ENCODE data around the gene SPCS1.

SPCS1 gene

DNA sequence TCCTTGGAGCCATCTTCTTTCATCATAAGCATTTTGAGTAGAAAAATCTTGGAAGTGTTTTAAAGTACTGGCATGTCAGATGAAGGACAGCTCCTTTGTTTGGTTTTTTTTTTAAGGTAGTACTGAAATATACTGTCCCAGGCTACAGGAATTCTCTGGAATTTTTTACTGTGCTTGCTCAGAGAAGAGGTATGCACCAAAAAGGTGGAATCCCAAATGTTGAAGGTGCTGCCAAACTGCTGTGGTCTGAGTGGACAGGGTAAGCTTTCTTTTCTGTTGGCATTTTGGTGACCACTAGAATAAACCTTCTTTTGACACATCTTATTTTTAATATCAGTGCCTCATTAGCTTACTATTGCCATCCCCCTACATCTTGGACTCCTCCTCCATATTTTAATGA is 12.8 kb upstream of the SPCS1 start:
- TF ChIP-seq, protein P1, sequence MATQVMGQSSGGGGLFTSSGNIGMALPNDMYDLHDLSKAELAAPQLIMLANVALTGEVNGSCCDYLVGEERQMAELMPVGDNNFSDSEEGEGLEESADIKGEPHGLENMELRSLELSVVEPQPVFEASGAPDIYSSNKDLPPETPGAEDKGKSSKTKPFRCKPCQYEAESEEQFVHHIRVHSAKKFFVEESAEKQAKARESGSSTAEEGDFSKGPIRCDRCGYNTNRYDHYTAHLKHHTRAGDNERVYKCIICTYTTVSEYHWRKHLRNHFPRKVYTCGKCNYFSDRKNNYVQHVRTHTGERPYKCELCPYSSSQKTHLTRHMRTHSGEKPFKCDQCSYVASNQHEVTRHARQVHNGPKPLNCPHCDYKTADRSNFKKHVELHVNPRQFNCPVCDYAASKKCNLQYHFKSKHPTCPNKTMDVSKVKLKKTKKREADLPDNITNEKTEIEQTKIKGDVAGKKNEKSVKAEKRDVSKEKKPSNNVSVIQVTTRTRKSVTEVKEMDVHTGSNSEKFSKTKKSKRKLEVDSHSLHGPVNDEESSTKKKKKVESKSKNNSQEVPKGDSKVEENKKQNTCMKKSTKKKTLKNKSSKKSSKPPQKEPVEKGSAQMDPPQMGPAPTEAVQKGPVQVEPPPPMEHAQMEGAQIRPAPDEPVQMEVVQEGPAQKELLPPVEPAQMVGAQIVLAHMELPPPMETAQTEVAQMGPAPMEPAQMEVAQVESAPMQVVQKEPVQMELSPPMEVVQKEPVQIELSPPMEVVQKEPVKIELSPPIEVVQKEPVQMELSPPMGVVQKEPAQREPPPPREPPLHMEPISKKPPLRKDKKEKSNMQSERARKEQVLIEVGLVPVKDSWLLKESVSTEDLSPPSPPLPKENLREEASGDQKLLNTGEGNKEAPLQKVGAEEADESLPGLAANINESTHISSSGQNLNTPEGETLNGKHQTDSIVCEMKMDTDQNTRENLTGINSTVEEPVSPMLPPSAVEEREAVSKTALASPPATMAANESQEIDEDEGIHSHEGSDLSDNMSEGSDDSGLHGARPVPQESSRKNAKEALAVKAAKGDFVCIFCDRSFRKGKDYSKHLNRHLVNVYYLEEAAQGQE (IDR thresholded peaks at IDR 0.05; ENCODE audit: low read depth) = no peak
- TF ChIP-seq CREB1 (IDR thresholded peaks at IDR 0.05; ENCODE audit: low read depth) (no peak), EGR1 (IDR thresholded peaks at IDR 0.05) (no peak), ZBTB7A (IDR thresholded peaks at IDR 0.05; ENCODE audit: low read depth) (no peak), TAF1 (IDR thresholded peaks at IDR 0.05; ENCODE audit: low read depth) (no peak), NFIC (IDR thresholded peaks at IDR 0.05) (no peak), TEAD4 (IDR thresholded peaks at IDR 0.05) (no peak), TCF12 (IDR thresholded peaks at IDR 0.05; ENCODE audit: low read depth) (no peak), CEBPB (IDR thresholded peaks at IDR 0.05) (no peak), FOXM1 (IDR thresholded peaks at IDR 0.05; ENCODE audit: borderline replicate concordance, low read depth) (no peak), YY1 (IDR thresholded peaks at IDR 0.05; ENCODE audit: low read depth) (no peak), RAD21 (IDR thresholded peaks at IDR 0.05; ENCODE audit: low read depth) (no peak), EP300 (IDR thresholded peaks at IDR 0.05; ENCODE audit: borderline replicate concordance) (no peak)
- TF ChIP-seq, protein P2, sequence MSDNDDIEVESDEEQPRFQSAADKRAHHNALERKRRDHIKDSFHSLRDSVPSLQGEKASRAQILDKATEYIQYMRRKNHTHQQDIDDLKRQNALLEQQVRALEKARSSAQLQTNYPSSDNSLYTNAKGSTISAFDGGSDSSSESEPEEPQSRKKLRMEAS (IDR thresholded peaks at IDR 0.05) = no peak
- TF ChIP-seq, protein P3, sequence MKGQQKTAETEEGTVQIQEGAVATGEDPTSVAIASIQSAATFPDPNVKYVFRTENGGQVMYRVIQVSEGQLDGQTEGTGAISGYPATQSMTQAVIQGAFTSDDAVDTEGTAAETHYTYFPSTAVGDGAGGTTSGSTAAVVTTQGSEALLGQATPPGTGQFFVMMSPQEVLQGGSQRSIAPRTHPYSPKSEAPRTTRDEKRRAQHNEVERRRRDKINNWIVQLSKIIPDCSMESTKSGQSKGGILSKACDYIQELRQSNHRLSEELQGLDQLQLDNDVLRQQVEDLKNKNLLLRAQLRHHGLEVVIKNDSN (IDR thresholded peaks at IDR 0.05) = no peak

DNA sequence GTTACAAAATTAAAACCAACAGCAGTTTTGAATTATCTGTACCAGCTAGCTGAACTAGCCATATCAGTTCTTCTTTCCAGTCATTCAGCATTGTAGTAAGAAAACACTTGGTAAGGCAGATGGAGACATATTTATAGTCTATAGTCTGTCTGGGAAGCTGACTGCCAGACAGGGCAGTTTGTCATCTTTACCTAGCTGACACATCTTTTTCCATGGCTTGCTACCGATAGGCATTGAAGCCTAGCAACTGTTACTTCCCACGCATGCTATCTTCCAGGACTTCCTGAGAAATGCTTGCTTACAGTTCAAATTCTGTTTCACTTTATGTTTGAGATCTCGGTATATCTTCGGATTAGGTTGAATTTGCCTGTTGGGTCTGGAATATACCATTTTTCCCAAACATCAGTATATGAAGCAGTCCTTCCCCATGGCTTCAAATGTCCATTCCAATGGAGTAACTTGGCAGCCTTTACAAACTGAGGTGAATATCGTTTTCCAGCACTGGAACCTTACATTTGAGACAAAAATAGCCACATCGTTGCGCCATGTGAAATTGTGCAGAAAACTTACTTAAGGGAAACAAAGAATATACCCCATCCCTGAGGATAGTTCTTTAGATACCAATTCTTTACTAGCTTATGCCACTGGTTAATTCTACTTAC is 11.2 kb upstream of the SPCS1 start:
- TF ChIP-seq CREB1 (IDR thresholded peaks at IDR 0.05; ENCODE audit: low read depth) = no peak
- TF ChIP-seq YY1 (IDR thresholded peaks at IDR 0.05; ENCODE audit: low read depth) = no peak
- no peak for TF ChIP-seq TCF12 (IDR thresholded peaks at IDR 0.05; ENCODE audit: low read depth)
- no peak for TF ChIP-seq NFIC (IDR thresholded peaks at IDR 0.05)
- no peak for TF ChIP-seq EP300 (IDR thresholded peaks at IDR 0.05; ENCODE audit: borderline replicate concordance)
- no peak for TF ChIP-seq CEBPB (IDR thresholded peaks at IDR 0.05)
- no peak for TF ChIP-seq FOXM1 (IDR thresholded peaks at IDR 0.05; ENCODE audit: borderline replicate concordance, low read depth)
- TF ChIP-seq, protein P3 (IDR thresholded peaks at IDR 0.05) = no peak
- TF ChIP-seq RAD21 (IDR thresholded peaks at IDR 0.05; ENCODE audit: low read depth) = no peak
- TF ChIP-seq EGR1 (IDR thresholded peaks at IDR 0.05) = no peak
- TF ChIP-seq TEAD4 (IDR thresholded peaks at IDR 0.05) = no peak
- TF ChIP-seq, protein P2 (IDR thresholded peaks at IDR 0.05) = no peak
- no peak for TF ChIP-seq TAF1 (IDR thresholded peaks at IDR 0.05; ENCODE audit: low read depth)

DNA sequence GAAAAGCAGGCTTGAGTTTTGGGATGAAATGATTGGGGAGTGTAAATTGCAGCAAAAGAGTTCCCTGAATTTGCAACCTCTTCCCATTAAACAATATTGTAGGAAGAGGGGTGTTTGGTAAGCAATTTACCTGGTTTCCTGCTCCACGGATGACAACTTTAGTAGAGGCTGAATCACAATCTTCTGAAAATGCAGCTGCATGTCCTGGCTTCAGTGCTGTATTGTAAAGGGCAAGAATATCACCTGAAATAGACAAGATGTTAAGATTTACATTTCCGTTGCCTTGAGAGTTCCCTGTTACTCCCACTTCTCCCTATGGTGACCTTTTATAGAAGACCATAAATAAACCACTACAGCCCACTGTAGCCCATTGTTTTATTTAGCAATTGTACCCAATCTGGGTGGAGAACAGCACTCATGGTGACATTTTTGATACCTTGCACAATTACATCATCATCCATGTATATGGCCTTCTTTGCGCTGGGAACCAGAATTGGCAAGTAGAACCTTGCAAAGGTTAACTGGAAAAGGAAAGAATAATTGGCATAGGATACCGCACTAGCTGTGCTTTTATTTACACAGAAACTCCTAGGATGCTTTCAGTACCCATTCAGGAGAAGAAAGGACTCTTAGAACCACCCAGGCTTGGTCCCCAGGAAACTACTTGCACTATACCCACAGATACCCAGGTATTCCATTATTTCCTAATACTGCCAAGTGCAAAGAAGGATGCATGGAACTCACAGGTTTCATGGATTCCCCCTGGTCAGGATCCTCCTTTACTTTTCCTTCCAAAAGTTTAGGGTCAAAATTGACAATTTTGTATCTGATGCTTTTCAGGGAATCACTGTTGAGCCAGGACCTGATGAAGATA is 9.9 kb upstream of the SPCS1 start:
- TF ChIP-seq FOXM1 (IDR thresholded peaks at IDR 0.05; ENCODE audit: borderline replicate concordance, low read depth) (no peak), TCF12 (IDR thresholded peaks at IDR 0.05; ENCODE audit: low read depth) (no peak), TEAD4 (IDR thresholded peaks at IDR 0.05) (no peak)
- TF ChIP-seq, protein P1 (IDR thresholded peaks at IDR 0.05; ENCODE audit: low read depth) = no peak

DNA sequence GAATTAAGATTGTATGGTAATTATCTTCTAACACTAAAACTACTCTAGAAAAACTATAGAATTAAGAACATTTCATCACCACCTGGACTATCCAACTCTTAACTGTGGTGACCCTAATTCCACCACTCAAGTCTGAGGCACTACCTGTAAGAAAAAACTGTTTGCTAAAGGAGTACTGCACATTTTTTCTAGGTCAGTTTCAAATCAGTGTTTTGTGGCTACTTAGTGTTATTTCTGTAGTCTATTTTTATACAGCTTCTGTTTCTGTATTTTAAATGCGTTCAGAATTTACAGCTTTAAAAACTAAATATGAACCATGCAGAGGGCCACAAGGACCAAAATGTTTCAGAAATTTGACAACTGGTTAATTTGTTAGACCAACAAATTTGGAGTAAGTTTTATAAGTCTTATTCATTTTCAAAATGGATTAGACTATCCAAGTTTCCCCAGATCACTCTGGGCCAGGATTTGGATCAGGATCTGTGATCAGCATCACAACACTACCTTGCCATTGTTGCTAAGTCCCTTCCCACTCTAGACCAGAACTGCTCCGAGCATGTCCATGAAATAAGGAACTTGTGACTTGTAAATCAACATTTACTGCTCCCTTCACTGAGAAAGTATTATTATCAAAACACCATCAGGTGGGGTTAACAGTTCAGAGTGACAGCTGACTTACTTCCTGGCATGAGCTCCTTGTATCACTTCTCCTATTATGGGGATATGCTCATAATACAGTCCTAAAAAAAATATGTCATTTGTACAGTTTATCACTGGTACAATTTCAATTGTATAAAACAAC is 8.9 kb upstream of the SPCS1 start:
- no peak for TF ChIP-seq TEAD4 (IDR thresholded peaks at IDR 0.05)
- no peak for TF ChIP-seq RAD21 (IDR thresholded peaks at IDR 0.05; ENCODE audit: low read depth)

DNA sequence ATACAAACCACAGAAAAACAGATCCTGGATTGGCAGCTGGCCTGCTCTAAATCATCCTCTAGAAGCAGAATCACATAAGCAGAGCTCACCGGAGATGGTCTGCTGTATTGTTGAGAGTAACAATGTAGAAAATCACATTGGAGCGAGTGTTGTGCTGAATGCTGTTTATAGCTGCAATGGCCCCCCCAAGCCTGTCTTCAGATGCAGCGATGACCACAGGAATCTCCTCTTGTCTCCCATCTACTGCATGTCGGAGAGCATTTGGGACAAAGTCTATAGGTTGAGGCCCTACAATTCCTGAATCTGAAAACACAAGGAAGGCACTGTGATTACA is 8.3 kb upstream of the SPCS1 start:
- no peak for TF ChIP-seq EP300 (IDR thresholded peaks at IDR 0.05; ENCODE audit: borderline replicate concordance)
- TF ChIP-seq, protein P1 (IDR thresholded peaks at IDR 0.05; ENCODE audit: low read depth) = no peak
- no peak for TF ChIP-seq RAD21 (IDR thresholded peaks at IDR 0.05; ENCODE audit: low read depth)
- no peak for TF ChIP-seq TCF12 (IDR thresholded peaks at IDR 0.05; ENCODE audit: low read depth)
- no peak for TF ChIP-seq NFIC (IDR thresholded peaks at IDR 0.05)
- no peak for TF ChIP-seq CEBPB (IDR thresholded peaks at IDR 0.05)
- TF ChIP-seq, protein P3 (IDR thresholded peaks at IDR 0.05) = no peak
- no peak for TF ChIP-seq FOXM1 (IDR thresholded peaks at IDR 0.05; ENCODE audit: borderline replicate concordance, low read depth)
- TF ChIP-seq TAF1 (IDR thresholded peaks at IDR 0.05; ENCODE audit: low read depth) = no peak
- no peak for TF ChIP-seq CREB1 (IDR thresholded peaks at IDR 0.05; ENCODE audit: low read depth)
- TF ChIP-seq, protein P2 (IDR thresholded peaks at IDR 0.05) = no peak
- no peak for TF ChIP-seq ZBTB7A (IDR thresholded peaks at IDR 0.05; ENCODE audit: low read depth)
- TF ChIP-seq EGR1 (IDR thresholded peaks at IDR 0.05) = no peak
- no peak for TF ChIP-seq TEAD4 (IDR thresholded peaks at IDR 0.05)
- TF ChIP-seq YY1 (IDR thresholded peaks at IDR 0.05; ENCODE audit: low read depth) = no peak

Measured in Ishikawa (cell line).